KOPT-K1 (cell line): Measurements from ENCODE around the gene ARHGAP5.
"Not testable (repeated sequence)": the region's sequence is repeated elsewhere in the genome, so short reads cannot be mapped to it uniquely, and the experiment has no call there.

Experiments
- H3K27ac ChIP-seq: fragments of 200-600 bp; sonication (generic); 2 replicates; pipeline ENCODE4 v1.5.1; 2016; ENCODE audit warnings: antibody characterized with exemption, mild to moderate bottlenecking, low read depth, low read length; ENCODE audit not compliant: poor library complexity, severe bottlenecking
- H3K36me3 ChIP-seq: fragments of 200-600 bp; sonication (generic); 2 replicates; pipeline ENCODE4 v1.5.1; 2017; ENCODE audit warnings: antibody characterized with exemption, mild to moderate bottlenecking, low read length, moderate library complexity; ENCODE audit not compliant: insufficient read depth
- H3K9me3 ChIP-seq: fragments of 200-600 bp; sonication (generic); 2 replicates; pipeline ENCODE4 v1.5.1; 2017; ENCODE audit warnings: antibody characterized with exemption, low read length, mild to moderate bottlenecking; ENCODE audit not compliant: insufficient read depth, poor library complexity, severe bottlenecking

ARHGAP5 gene

DNA sequence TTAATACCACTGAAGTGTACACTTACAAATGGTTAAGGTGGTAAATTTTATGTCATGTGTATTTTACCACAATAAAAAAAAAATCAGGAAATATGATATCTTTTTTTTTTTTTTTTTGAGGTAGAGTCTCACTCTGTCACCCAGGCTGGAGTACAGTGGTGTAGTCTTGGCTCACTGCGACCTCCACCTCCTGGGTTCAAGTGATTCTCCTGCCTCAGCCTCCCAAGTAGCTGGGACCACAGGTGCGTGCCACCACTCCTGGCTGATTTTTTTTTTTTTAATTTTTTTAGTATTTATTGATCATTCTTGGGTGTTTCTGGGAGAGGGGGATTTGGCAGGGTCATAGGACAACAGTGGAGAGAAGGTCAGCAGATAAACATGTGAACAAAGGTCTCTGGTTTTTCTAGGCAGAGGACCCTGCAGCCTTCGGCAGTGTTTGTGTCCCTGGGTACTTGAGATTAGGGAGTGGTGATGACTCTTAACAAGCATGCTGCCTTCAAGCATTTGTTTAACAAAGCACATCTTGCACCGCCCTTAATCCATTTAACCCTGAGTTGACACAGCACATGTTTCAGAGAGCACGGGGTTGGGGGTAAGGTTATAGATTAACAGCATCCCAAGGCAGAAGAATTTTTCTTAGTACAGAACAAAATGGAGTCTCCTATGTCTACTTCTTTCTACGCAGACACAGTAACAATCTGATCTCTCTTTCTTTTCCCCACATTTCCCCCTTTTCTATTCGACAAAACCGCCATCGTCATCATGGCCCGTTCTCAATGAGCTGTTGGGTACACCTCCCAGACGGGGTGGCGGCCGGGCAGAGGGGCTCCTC is 50.0 kb downstream of the ARHGAP5 start:
- not testable (repeated sequence) for H3K27ac ChIP-seq
- H3K36me3 ChIP-seq, result peaks cover 44% of the 10 kb centered on the region
- peaks cover 46% of the 10 kb centered on the region for H3K9me3 ChIP-seq

DNA sequence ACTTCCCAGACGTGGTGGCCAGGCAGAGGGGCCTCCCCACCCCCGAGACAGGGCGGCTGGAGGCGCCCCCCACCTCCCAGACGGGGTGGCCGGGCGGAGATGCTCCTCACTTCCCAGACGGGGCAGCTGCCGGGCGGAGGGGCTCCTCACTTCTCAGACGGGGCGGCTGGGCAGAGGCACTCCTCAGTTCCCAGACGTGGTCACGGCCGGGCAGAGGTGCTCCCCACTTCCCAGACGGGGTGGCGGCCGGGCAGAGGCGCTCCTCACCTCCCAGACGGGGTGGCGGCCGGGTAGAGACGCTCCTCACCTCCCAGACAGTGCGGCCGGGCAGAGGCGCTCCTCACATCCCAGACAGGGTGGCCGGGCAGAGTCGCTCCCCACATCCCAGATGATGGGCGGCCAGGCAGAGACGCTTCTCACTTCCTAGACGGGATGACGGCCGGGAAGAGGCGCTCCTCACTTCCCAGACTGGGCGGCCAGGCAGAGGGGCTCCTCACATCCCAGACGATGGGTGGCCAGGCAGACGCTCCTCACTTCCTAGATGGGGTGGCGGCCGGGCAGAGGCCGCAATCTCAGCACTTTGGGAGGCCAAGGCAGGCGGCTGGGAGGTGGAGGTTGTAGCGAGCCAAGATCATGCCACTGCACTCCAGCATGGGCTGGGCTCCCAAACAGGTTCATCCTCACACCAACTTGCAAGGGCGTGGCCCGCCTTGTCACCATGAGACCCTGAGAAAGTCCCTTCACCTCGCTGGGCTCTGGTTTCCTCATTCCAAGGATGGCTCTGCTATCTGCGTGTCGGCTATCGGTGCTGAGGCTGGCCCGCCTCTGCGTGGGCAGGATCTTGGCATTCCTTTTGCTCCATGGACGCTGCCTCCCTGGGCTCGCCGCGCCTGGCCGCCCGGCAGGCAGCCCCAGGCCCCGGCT is 50.9 kb downstream of the ARHGAP5 start:
- H3K27ac ChIP-seq, result not testable (repeated sequence)
- H3K36me3 ChIP-seq, result peaks cover 38% of the 10 kb centered on the region
- H3K9me3 ChIP-seq, result peaks cover 43% of the 10 kb centered on the region

DNA sequence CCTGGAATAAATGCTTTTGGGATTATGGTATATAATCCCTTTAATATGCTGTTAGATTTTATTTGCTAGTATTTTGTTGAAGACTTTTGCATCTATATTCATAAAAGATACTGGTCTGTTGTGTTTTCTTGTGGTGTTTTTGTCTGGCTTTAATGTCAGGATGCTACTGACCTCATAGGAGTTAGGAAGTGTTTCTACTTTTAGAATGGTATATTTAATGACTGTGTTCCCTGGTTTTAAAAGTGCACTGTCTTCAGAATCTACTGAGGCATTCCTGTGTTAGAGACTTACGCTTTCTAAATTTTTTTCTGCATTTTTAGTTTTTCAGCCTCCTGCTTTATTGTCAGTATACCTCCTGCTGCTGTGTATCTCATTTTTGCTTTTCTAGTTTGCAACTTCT is 51.6 kb downstream of the ARHGAP5 start:
- H3K27ac ChIP-seq, result no peak overlapping the region
- H3K36me3 ChIP-seq, result peaks cover 38% of the 10 kb centered on the region
- H3K9me3 ChIP-seq, result peaks cover 43% of the 10 kb centered on the region

DNA sequence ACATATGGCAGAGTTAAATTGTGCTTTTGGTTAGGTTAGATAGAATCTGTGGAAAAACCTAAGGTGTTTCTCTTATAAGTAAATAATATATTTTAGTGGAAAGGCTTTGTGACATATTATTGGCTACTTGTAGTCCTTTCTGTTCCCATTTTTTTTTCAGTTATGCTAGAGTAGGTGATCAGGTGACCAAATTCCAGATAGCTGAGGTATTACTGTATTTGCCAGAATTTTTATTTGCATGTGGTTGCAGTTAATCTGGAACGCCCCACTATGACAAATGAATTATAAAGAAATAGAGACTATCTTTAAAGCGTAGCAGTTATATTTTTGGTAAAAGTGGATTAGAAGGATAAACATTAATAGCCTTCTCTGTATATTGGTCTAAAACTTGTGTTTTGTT is 52.0 kb downstream of the ARHGAP5 start:
- Histone ChIP-seq H3K9me3 (peaks cover 40% of the 10 kb centered on the region), H3K27ac (no peak overlapping the region)

DNA sequence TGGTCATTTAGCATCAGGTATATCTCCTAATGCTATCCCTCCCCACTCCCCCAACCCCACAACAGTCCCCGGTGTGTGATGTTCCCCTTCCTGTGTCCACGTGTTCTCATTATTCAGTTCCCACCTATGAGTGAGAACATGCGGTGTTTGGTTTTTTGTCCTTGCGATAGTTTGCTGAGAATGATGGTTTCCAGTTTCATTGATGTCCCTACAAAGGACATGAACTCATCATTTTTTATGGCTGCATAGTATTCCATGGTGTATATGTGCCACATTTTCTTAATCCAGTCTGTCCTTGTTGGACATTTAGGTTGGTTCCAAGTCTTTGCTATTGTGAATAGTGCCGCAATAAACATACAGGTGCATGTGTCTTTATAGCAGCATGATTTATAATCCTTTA is 54.6 kb downstream of the ARHGAP5 start:
- H3K27ac ChIP-seq, result not testable (repeated sequence)
- Histone ChIP-seq H3K9me3 (peaks cover 34% of the 10 kb centered on the region), H3K36me3 (peaks cover 21% of the 10 kb centered on the region)

More for the DNA sequence above, 52.0 kb downstream of the ARHGAP5 start:
- peaks cover 38% of the 10 kb centered on the region for H3K36me3 ChIP-seq

DNA sequence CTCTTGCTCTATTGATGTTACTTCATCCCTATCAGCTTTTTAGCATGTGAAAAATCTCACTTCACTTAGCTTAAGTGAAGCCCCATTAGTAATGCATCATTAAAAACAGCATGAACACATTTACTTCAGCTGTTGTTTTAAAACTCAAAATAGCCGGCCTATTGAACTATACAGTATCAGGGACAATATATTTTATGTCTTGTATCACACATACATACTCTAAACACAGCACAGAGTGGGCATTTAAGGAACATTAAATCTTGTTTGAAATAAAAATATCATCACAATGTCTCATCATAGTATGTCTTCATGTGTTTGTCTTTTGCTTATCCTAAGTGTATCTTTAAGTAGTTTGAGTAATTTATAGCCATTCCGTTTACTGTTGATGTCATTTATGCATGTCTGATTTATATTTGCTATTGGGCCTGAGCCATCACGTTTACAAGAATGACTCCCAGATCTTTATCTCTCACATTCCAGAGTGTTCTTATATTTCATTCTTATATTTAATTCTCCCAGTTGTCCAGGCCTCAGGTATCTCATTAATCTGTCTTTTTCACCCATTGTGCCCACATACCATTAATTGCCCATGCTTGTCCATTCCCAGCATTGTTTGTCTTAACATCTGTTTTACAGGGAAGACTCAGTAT is 57.5 kb downstream of the ARHGAP5 start:
- peaks cover 25% of the 10 kb centered on the region for H3K36me3 ChIP-seq
- no peak overlapping the region for H3K27ac ChIP-seq
- H3K9me3 ChIP-seq, result peaks cover 37% of the 10 kb centered on the region

DNA sequence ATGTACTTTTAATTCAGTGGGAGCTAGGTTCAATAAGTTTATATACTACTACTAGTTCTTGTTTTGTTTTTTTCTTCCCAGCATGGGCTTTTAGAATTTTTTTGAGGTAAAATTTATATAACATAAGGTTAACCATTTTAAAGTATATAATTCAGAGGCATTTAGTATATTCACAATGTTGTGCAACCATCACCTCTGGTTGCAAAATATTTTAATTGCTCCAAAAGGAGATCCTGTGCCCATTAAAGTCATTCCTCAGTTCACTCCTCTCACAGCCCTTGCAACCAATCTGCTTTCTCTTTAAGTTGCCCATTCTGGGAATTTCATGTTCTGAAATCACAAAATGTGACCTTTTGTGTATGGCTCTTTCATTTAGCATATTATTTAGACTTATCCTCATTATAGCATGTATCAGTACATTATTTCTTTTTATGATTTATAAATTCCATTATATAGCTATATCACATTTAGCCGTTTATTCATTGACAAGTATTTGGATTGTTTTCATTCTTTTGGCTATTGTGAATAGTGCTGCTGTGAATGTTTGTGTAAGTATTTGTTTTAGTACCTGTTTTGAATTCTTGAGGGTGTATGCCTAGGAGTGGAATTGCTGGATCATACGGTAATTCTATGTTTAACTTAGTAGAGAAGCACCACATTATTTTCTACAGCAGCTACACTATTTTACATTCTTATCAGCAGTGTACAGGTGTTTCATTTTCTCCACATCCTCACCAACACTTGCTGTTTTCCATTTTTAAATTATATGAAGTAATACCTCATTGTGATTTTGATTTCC is 59.1 kb downstream of the ARHGAP5 start:
- H3K36me3 ChIP-seq, result peaks cover 23% of the 10 kb centered on the region
- H3K27ac ChIP-seq, result no peak overlapping the region
- peaks cover 36% of the 10 kb centered on the region for H3K9me3 ChIP-seq

DNA sequence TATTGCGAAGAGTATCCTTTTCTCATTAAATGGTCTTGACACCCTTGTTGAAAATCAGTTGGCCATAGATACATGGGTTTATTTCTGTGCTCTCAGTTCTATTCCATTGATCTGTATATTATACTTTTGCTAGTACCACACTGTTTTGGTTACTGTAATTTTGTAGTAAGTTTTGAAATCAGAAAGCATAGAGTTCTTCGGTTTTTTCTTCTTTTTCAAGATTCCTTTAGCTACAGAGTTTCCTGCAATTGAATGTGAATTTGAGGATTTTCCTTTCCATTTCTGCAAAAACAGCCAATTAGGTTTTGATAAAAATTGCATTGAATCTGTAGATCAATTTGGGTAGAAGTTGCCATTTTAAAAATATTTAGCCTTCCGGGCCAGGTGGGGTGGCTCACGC is 60.2 kb downstream of the ARHGAP5 start:
- H3K36me3 ChIP-seq, result peaks cover 23% of the 10 kb centered on the region
- H3K9me3 ChIP-seq, result peaks cover 33% of the 10 kb centered on the region
- H3K27ac ChIP-seq, result no peak overlapping the region

DNA sequence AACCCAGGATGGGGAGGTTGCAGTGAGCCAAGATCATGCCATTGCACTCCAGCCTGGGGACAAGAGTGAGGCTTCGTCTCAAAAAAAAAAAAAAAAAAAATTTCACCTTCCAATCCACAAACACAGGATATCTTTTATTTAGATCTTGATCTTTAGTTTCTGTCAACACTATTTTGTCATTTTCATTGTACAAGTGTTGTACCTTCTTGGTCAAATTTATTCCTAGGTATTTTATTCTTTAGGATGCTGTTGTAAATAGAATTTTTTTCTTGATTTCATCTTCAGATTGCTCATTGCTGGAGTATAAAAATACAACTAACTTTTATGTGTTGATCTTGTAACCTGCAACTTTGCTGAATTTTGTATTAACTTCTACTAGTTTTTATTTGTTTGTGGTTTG is 60.8 kb downstream of the ARHGAP5 start:
- Histone ChIP-seq H3K9me3 (peaks cover 33% of the 10 kb centered on the region), H3K27ac (no peak overlapping the region), H3K36me3 (peaks cover 23% of the 10 kb centered on the region)

DNA sequence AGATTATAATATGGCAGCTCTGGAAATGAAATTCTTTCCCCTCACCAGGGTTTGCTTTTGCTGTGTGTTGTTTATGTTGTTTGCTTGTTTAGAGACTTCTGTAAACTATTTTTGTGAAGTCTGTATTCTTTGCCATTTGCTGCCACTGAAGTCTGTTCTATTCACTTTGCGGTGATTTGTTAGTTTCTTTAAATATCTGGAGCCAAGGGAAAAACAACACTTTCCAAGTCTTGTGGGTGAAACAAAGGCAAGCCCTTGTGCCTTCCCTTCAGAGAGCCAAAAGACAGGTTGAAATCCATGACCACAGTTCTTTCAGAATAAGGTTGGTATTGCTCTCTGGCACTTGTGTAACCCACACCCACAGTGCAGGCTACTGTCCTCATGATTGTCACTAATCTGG is 65.2 kb downstream of the ARHGAP5 start:
- Histone ChIP-seq H3K9me3 (peaks cover 20% of the 10 kb centered on the region), H3K36me3 (peaks cover 27% of the 10 kb centered on the region)

DNA sequence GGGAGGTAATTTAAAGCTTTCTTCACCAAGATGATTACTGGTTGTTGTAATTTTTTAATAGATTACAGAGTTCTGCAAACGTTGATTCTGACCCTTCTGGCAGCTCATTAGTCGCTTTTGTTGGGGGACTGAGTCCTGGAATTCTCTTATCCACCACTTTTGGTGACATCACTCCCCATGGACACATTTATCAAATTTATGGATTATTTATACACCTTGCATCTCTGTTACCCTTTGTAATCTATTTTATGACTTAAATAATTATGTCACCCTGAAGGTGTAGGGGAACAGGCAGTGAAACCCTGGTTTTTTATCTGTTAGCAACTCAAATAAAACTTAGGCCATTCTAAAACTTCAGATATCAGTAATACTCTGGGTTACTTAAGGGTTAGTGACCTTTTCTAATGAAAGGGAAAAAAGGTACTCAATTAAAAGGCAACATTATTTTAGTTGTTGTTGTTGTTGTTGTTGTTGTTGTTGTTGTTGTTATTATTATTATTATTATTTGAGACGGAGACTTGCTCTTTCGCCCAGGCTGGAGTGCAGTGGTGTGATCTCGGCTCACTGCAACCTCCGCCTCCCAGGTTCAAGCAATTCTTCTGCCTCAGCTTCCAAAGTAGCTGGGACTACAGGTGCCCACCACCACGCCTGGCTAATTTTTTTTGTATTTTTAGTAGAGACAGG is 65.8 kb downstream of the ARHGAP5 start:
- H3K36me3 ChIP-seq, result peaks cover 27% of the 10 kb centered on the region
- H3K9me3 ChIP-seq, result peaks cover 14% of the 10 kb centered on the region
- no peak overlapping the region for H3K27ac ChIP-seq

More for the DNA sequence above, 65.2 kb downstream of the ARHGAP5 start:
- no peak overlapping the region for H3K27ac ChIP-seq

DNA sequence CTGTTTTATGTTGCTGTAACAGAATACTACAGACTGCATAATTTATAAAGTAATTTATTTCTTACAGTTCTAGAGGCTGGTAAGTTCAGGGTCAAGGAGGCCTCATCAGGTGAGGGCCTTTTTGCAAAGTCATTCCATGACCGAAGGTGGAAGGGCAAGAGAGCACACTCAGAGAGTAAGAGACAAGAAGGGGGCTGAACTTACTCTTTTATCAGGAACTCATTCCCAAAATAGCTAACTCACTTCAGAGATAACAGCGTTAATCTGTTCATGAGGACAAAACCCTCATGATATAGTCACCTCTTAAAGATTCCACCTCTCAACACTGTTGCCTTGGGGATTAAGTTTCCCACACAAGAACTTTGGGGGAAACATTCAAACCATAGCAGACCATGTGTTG is 73.3 kb downstream of the ARHGAP5 start:
- H3K27ac ChIP-seq, result no peak overlapping the region
- no peaks in the 10 kb centered on the region for H3K9me3 ChIP-seq
- peaks cover 83% of the 10 kb centered on the region for H3K36me3 ChIP-seq

DNA sequence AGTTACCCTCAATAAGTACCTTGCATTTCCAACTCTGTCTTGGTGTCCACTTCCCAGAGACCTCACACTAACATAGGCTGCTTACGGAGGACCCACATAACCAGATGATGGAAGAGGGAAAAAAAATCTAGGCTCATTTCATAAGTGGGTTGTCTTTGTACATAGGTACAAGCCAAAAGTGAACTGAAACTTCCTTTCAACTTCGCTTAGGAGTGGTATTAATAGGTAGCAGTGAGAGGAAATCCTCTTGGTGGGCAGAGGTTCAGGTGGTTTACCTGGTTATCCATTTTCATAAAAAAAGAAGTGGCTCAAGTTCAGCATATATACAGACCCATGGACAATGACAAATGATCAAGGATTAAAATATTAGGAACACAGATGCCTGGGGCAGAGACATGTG is 88.9 kb downstream of the ARHGAP5 start:
- Histone ChIP-seq H3K27ac (no peak overlapping the region), H3K9me3 (no peaks in the 10 kb centered on the region)

DNA sequence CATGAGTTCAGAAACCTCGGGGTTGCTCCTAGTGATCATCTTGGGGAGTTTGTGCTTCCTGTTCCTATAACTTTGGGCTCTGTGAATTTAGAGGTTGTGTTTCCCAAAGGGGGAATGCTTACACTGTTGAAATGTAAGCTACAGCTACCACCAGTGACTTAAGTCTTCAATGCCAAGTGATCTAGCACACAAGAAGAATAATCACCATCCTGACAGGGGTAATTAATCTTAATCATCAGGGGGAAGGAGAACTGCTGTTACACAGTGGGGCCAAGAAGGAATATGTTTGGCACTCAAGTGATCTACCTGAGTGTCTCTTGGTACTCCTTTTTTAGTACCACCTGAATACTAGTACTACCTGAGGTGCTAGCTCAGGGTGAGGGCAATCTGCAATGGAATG is 89.8 kb downstream of the ARHGAP5 start:
- Histone ChIP-seq H3K36me3 (no peaks in the 10 kb centered on the region), H3K9me3 (no peaks in the 10 kb centered on the region), H3K27ac (no peak overlapping the region)

More for the DNA sequence above, 88.9 kb downstream of the ARHGAP5 start:
- no peaks in the 10 kb centered on the region for H3K36me3 ChIP-seq
